Endothelial cell of umbilical vein (primary cell): ENCODE data around the gene STMN3. TPM values are rescaled to one million over a fixed set of nuclear protein-coding genes. Genes with fewer than 3 reads are reported as not detected.
A peak's percentile ranks its signal among the peaks of the same experiment; 100 is the strongest.

Source experiments
- BruUV-seq: library from RNA; stranded (reverse); fragments of 400-500 nt; replicated peaks from 2 replicates; lab custom pipeline; 2021; lab: Mats Ljungman, UMichigan
- CTCF ChIA-PET: fragments of 300-600, 350-600 bp; sonication (Branson Sonifier 250); formaldehyde crosslinking; loops from one replicate; lab custom pipeline; 2021; ENCODE audit warnings: antibody characterized with exemption, inconsistent platforms; lab: Charles Lee
- POLR2A ChIA-PET: fragments of 300-600, 350-600 bp; sonication (Branson Sonifier 250); formaldehyde crosslinking; loops from one replicate; lab custom pipeline; 2021; ENCODE audit warnings: antibody characterized with exemption, inconsistent platforms; lab: Charles Lee
- DNase-seq: peaks from one replicate; pipeline ENCODE4 v3.0.0-alpha.2; 2011; ENCODE audit warnings: low read depth, low spot score
- FAIRE-seq: peaks from 2 replicates; lab custom pipeline; 2011; peaks lifted over from hg19 to GRCh38; lab: Jason Lieb, UNC
- H2AFZ ChIP-seq: 2 replicates; pipeline ENCODE4 v1.6.0; 2012; ENCODE audit warnings: low read depth, low read length, control low read depth, inconsistent platforms
- H3K27ac ChIP-seq: 2 replicates; pipeline ENCODE4 v1.5.1; 2011; ENCODE audit warnings: low read depth, mild to moderate bottlenecking, control low read depth, low read length, moderate library complexity; ENCODE audit not compliant: insufficient read depth
- H3K27me3 ChIP-seq, 2 experiments: 2 replicates each; pipeline versions ENCODE4 v1.6.0 to v1.6.1; 2011; ENCODE audit warnings: low read length in 2 of 2, mixed read lengths in 1 of 2; ENCODE audit not compliant: control insufficient read depth in 2 of 2, insufficient read depth in 2 of 2
- H3K36me3 ChIP-seq, 2 experiments: 2 replicates in 1 of 2; 3 replicates in 1 of 2; pipeline ENCODE4 v1.5.1; 2011; ENCODE audit warnings: low read length in 2 of 2, mild to moderate bottlenecking in 1 of 2, moderate library complexity in 1 of 2; ENCODE audit not compliant: control insufficient read depth in 2 of 2, insufficient read depth in 2 of 2; ENCODE audit errors: extremely low read depth in 1 of 2
- H3K4me1 ChIP-seq: 3 replicates; pipeline ENCODE4 v1.5.1; 2011; ENCODE audit warnings: mild to moderate bottlenecking, low read length; ENCODE audit not compliant: control insufficient read depth, insufficient read depth; ENCODE audit errors: extremely low read depth
- H3K4me2 ChIP-seq: 2 replicates; pipeline ENCODE4 v1.6.1; 2011; ENCODE audit warnings: low read length, control low read depth, mixed read lengths; ENCODE audit not compliant: insufficient read depth
- H3K4me3 ChIP-seq, 3 experiments: fragments of 200-600 bp in 1 of 3; sonication (generic), shearing (Covaris generic) in 1 of 3; replicated peaks in 1 of 3; 2 replicates each; pipeline ENCODE4 v1.5.1; 2011 to 2016; ENCODE audit warnings: control low read depth in 3 of 3, low read length in 3 of 3, mild to moderate bottlenecking in 2 of 3, inconsistent platforms in 1 of 3, low read depth in 1 of 3, moderate library complexity in 1 of 3; ENCODE audit not compliant: insufficient read depth in 1 of 3
- H3K79me2 ChIP-seq: 2 replicates; pipeline ENCODE4 v1.6.0; 2012; ENCODE audit warnings: low read length, inconsistent platforms; ENCODE audit not compliant: control insufficient read depth, insufficient read depth
- H3K9ac ChIP-seq: replicated peaks from 2 replicates; pipeline ENCODE3; 2011; ENCODE audit warnings: low read length, control low read depth; ENCODE audit not compliant: insufficient read depth; ENCODE audit errors: extremely low read depth
- H3K9me1 ChIP-seq: replicated peaks from 3 replicates; pipeline ENCODE4 v1.6.0; 2011; ENCODE audit warnings: mild to moderate bottlenecking, low read length; ENCODE audit not compliant: control insufficient read depth, insufficient read depth; ENCODE audit errors: extremely low read depth
- H3K9me3 ChIP-seq: replicated peaks from 2 replicates; pipeline ENCODE4 v1.5.1; 2012; ENCODE audit warnings: low read length, inconsistent platforms; ENCODE audit not compliant: control insufficient read depth, insufficient read depth
- H4K20me1 ChIP-seq: replicated peaks from 2 replicates; pipeline ENCODE3; 2011; ENCODE audit warnings: mild to moderate bottlenecking, low read length; ENCODE audit not compliant: control insufficient read depth, insufficient read depth; ENCODE audit errors: extremely low read depth
- EZH2 ChIP-seq: IDR thresholded peaks from 2 replicates; pipeline ENCODE4 v1.6.1; 2012; ENCODE audit warnings: borderline replicate concordance, low read depth, mild to moderate bottlenecking, moderate library complexity, low read length, inconsistent platforms; ENCODE audit not compliant: severe bottlenecking
- MYC ChIP-seq: IDR thresholded peaks from one replicate; pipeline ENCODE4 v1.6.1; 2011; ENCODE audit warnings: mild to moderate bottlenecking, low read depth, low read length
- POLR2A ChIP-seq: IDR thresholded peaks from 2 replicates; pipeline ENCODE4 v1.6.1; 2012; ENCODE audit warnings: low read depth, mild to moderate bottlenecking, control low read depth, low read length
- POLR2AphosphoS5 ChIP-seq: IDR thresholded peaks from 2 replicates; pipeline ENCODE4 v1.6.1; 2012; ENCODE audit warnings: low read depth, mild to moderate bottlenecking, control low read depth, low read length, moderate library complexity; ENCODE audit not compliant: insufficient read depth
- dilution Hi-C: fragments of 300-500 bp; cut with MboI; formaldehyde crosslinking; loops from one replicate; pipeline ENCODE4 v1.15.0; 2019; ENCODE audit warnings: low sequenced_read_pairs; ENCODE audit not compliant: extremely low pct_ligation_motif_present
- intact Hi-C: fragments of 100-400 bp; cut with micrococcal nuclease; formaldehyde crosslinking; loops from one replicate; pipeline ENCODE4 v1.10.0; 2022
- polyA plus RNA-seq, 4 experiments: library from polyadenylated mRNA; depleted of rRNA in 3 of 4; stranded (reverse) in 3 of 4; unstranded in 1 of 4; fragments of >200 nt; gene quantifications; 2 replicates each; pipeline versions ENCODE4 v1.2.1 to v1.2.3, GENCODE V29; 2011 to 2012; ENCODE audit warnings: missing spikeins in 1 of 4
- total RNA-seq: library from RNA; stranded (reverse); gene quantifications from 2 replicates; pipeline ENCODE4 v1.2.3, GENCODE V29; 2021
- TF ChIP-seq, protein P1 (sequence below): IDR thresholded peaks from 2 replicates; pipeline ENCODE4 v1.6.1; 2011; ENCODE audit not compliant: insufficient read depth, insufficient read length
- TF ChIP-seq, protein P2 (sequence below), 2 donors: IDR thresholded peaks; 1 replicate in 1 of 2; 2 replicates in 1 of 2; pipeline ENCODE4 v1.5.1; 2011; ENCODE audit warnings: low read length in 2 of 2, mild to moderate bottlenecking in 2 of 2, moderate library complexity in 2 of 2, control low read depth in 1 of 2, inconsistent platforms in 1 of 2, low read depth in 1 of 2; ENCODE audit not compliant: insufficient read depth in 1 of 2; ENCODE audit errors: extremely low read depth in 1 of 2

The STMN3 gene
- total and polyA plus RNA-seq, 2 donors (not counting 3 experiments of a cell fraction or from before 2014, with no cell fraction given) = 1.7 to 4.7 TPM

- no TSS peak for BruUV-seq
Observed at GRCh38 chr20:63626424-63627128, 26.6 kb downstream of the STMN3 start, which contains the start of gene GMEB2. GMEB2 (minus strand) TSS chr20:63627101; CDS start chr20:63619397, 7,704 bp downstream.

More at GRCh38 chr20:63626424-63627128, 26.6 kb downstream of the STMN3 start, which contains the start of gene GMEB2:
- no peak for DNase-seq
- H3K4me2 ChIP-seq = peak within 1 kb of the TSS; percentile 95
- no peaks in the 10 kb centered on the region for H3K27me3 ChIP-seq
- peaks cover 42% of the 10 kb centered on the region for H3K79me2 ChIP-seq
- H3K36me3 ChIP-seq = no peaks in the 10 kb centered on the region
- H3K9me1 ChIP-seq = no peaks in the 10 kb centered on the region
- H2AFZ ChIP-seq = peak within 1 kb of the TSS; percentile 83
- TF ChIP-seq POLR2A (no peak), EZH2 (no peak), MYC (no peak), POLR2AphosphoS5 (peak; percentile 75)
- TF ChIP-seq, protein P1, sequence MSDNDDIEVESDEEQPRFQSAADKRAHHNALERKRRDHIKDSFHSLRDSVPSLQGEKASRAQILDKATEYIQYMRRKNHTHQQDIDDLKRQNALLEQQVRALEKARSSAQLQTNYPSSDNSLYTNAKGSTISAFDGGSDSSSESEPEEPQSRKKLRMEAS = no peak
- TF ChIP-seq, protein P2, sequence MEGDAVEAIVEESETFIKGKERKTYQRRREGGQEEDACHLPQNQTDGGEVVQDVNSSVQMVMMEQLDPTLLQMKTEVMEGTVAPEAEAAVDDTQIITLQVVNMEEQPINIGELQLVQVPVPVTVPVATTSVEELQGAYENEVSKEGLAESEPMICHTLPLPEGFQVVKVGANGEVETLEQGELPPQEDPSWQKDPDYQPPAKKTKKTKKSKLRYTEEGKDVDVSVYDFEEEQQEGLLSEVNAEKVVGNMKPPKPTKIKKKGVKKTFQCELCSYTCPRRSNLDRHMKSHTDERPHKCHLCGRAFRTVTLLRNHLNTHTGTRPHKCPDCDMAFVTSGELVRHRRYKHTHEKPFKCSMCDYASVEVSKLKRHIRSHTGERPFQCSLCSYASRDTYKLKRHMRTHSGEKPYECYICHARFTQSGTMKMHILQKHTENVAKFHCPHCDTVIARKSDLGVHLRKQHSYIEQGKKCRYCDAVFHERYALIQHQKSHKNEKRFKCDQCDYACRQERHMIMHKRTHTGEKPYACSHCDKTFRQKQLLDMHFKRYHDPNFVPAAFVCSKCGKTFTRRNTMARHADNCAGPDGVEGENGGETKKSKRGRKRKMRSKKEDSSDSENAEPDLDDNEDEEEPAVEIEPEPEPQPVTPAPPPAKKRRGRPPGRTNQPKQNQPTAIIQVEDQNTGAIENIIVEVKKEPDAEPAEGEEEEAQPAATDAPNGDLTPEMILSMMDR (IDR thresholded peaks at IDR 0.05; ENCODE audit: extremely low read depth in 1 of 2, insufficient read depth in 1 of 2, low read depth in 1 of 2, low read length in 2 of 2) = no peak
- H3K4me1 ChIP-seq = peaks cover 16% of the 10 kb centered on the region
- peak within 1 kb of the TSS; percentile 93 for H3K27ac ChIP-seq
- ChIA-PET POLR2A (interaction anchor here (0.6 to 1.4 kb wide), 3 partner anchors 15 to 239 kb away, joined by 3 to 10 read pairs (median 5); partner anchors contain the start of genes HELZ2 and TPD52L2), CTCF (interaction anchor here (0.7 to 1.1 kb wide), 6 partner anchors 9 to 347 kb away, joined by 3 to 7 read pairs (median 3); partner anchors contain the start of genes ARFRP1 and ZGPAT)
- peak; percentile 26 for FAIRE-seq
- dilution Hi-C loops = no loop called here
- peak within 1 kb of the TSS; percentile 82 to 100 (median 88) for H3K4me3 ChIP-seq
- H3K9me3 ChIP-seq = no peaks in the 10 kb centered on the region
- peak within 1 kb of the TSS; percentile 97 for H3K9ac ChIP-seq
- intact Hi-C loops = loop anchor here (1.0 to 5.0 kb wide), 4 partner anchors 54 to 114 kb away; partner anchors contain the start of genes ARFRP1, HELZ2 and ZGPAT
- H4K20me1 ChIP-seq = no peaks in the 10 kb centered on the region
